Hepatocyte (in vitro differentiated cells): ENCODE data around the gene PPP1CC. TPM values are rescaled to one million over a fixed set of nuclear protein-coding genes. Genes with fewer than 3 reads are reported as not detected.

ENCODE experiments used
- DNase-seq: peaks from one replicate; pipeline ENCODE4 v3.0.0-alpha.2; 2016; ENCODE audit warnings: low spot score
- H2AFZ ChIP-seq: fragments of 200-600 bp; sonication (generic); 2 replicates; pipeline ENCODE4 v1.6.0; 2016; ENCODE audit warnings: antibody characterized with exemption, mild to moderate bottlenecking
- H3K27ac ChIP-seq: fragments of 200-600 bp; sonication (generic); 2 replicates; pipeline ENCODE4 v1.5.1; 2016; ENCODE audit warnings: mild to moderate bottlenecking
- H3K27me3 ChIP-seq: fragments of 200-600 bp; sonication (generic); 2 replicates; pipeline ENCODE4 v1.6.1; 2016
- H3K36me3 ChIP-seq: fragments of 200-600 bp; sonication (generic); replicated peaks from 2 replicates; pipeline ENCODE4 v1.5.1; 2016; ENCODE audit warnings: low read depth; ENCODE audit not compliant: insufficient read depth
- H3K4me1 ChIP-seq: fragments of 200-600 bp; sonication (generic); 2 replicates; pipeline ENCODE4 v1.5.1; 2016; ENCODE audit warnings: mild to moderate bottlenecking, moderate library complexity; ENCODE audit not compliant: insufficient read depth
- H3K4me2 ChIP-seq: fragments of 200-600 bp; sonication (generic); 2 replicates; pipeline ENCODE4 v1.6.0; 2016
- H3K4me3 ChIP-seq: fragments of 200-600 bp; sonication (generic); 2 replicates; pipeline ENCODE4 v1.5.1; 2016; ENCODE audit warnings: mild to moderate bottlenecking
- H3K79me2 ChIP-seq: fragments of 200-600 bp; sonication (generic); 2 replicates; pipeline ENCODE4 v1.6.0; 2017; ENCODE audit warnings: mild to moderate bottlenecking
- H3K9me2 ChIP-seq: fragments of 200-600 bp; sonication (generic); replicated peaks from 2 replicates; pipeline ENCODE4 v1.6.0; 2017; ENCODE audit warnings: mild to moderate bottlenecking; ENCODE audit not compliant: insufficient read depth
- H3K9me3 ChIP-seq: fragments of 200-600 bp; sonication (generic); 2 replicates; pipeline ENCODE4 v1.5.1; 2016; ENCODE audit warnings: low read depth, mild to moderate bottlenecking
- H4K20me1 ChIP-seq: fragments of 200-600 bp; sonication (generic); 2 replicates; pipeline ENCODE4 v1.6.0; 2016; ENCODE audit warnings: mild to moderate bottlenecking; ENCODE audit not compliant: insufficient read depth, poor library complexity, severe bottlenecking
- CTCF ChIP-seq: fragments of 200-600 bp; sonication (generic); IDR thresholded peaks from 2 replicates; pipeline ENCODE4 v1.5.1; 2016; ENCODE audit warnings: antibody characterized with exemption, mild to moderate bottlenecking; ENCODE audit not compliant: poor library complexity
- EZH2 ChIP-seq: fragments of 200-600 bp; sonication (generic); IDR thresholded peaks from 2 replicates; pipeline ENCODE4 v1.6.1; 2016; ENCODE audit warnings: antibody characterized with exemption, mild to moderate bottlenecking, borderline replicate concordance
- EZH2phosphoT487 ChIP-seq: fragments of 200-600 bp; sonication (generic); IDR thresholded peaks from one replicate; pipeline ENCODE4 v1.6.1; 2018; ENCODE audit warnings: antibody characterized with exemption, mild to moderate bottlenecking, low read depth, moderate library complexity; ENCODE audit not compliant: unreplicated experiment, severe bottlenecking
- WGBS: methylation state at CpG from one replicate; pipeline ENCODE4 v1.1.6; 2016; ENCODE audit warnings: low lambda C conversion rate; ENCODE audit errors: missing lambda C conversion rate; 5-methylcytosine and 5-hydroxymethylcytosine counted together
- polyA plus RNA-seq: library from polyadenylated mRNA; unstranded; fragments of >200 nt; fragmentation: Nextera tagmentation; extraction: Ambion mirVana; gene quantifications from 2 replicates; pipeline ENCODE4 v1.2.1, GENCODE V29; 2016
- total RNA-seq: library from RNA; depleted of rRNA; stranded (reverse); fragments of >200 nt; gene quantifications from 2 replicates; pipeline ENCODE4 v1.2.3, GENCODE V29; 2014

PPP1CC gene
- total and polyA plus RNA-seq, 2 experiments from 2014 or later, result 43.5 to 134 TPM

GRCh38 chr12:110728628-110729027 is 14.1 kb downstream of the PPP1CC start:
- no peak for DNase-seq
- no peak overlapping the region for H3K4me3 ChIP-seq
- 100% methylated on average over 1 of the region's 1 CpG for WGBS
- H3K9me2 ChIP-seq, result no peaks in the 10 kb centered on the region
- no peak for TF ChIP-seq EZH2
- no peak for TF ChIP-seq CTCF
- TF ChIP-seq EZH2phosphoT487, result no peak
- no peaks in the 10 kb centered on the region for H3K36me3 ChIP-seq
- no peak overlapping the region for H2AFZ ChIP-seq
- peaks cover 43% of the 10 kb centered on the region for H4K20me1 ChIP-seq
- no peak overlapping the region for H3K27ac ChIP-seq
- H3K4me2 ChIP-seq, result no peak overlapping the region
- H3K79me2 ChIP-seq, result peaks cover 86% of the 10 kb centered on the region
- H3K4me1 ChIP-seq, result peaks cover 18% of the 10 kb centered on the region
- no peaks in the 10 kb centered on the region for H3K9me3 ChIP-seq
- no peaks in the 10 kb centered on the region for H3K27me3 ChIP-seq

GRCh38 chr12:110726708-110727369 is 15.9 kb downstream of the PPP1CC start:
- peaks cover 8% of the 10 kb centered on the region for H3K4me1 ChIP-seq
- WGBS, result 95% methylated on average over 9 of the region's 9 CpGs
- H3K4me2 ChIP-seq, result no peak overlapping the region
- H3K27me3 ChIP-seq, result no peaks in the 10 kb centered on the region
- H3K27ac ChIP-seq, result no peak overlapping the region
- H3K9me2 ChIP-seq, result no peaks in the 10 kb centered on the region
- no peaks in the 10 kb centered on the region for H3K9me3 ChIP-seq
- peaks cover 68% of the 10 kb centered on the region for H3K79me2 ChIP-seq
- no peak for DNase-seq
- H3K36me3 ChIP-seq, result no peaks in the 10 kb centered on the region
- H3K4me3 ChIP-seq, result no peak overlapping the region
- H2AFZ ChIP-seq, result no peak overlapping the region
- TF ChIP-seq EZH2phosphoT487 (no peak), EZH2 (no peak), CTCF (no peak)
- peaks cover 29% of the 10 kb centered on the region for H4K20me1 ChIP-seq

- no peak for TF ChIP-seq CTCF
- no peak for TF ChIP-seq EZH2phosphoT487
- TF ChIP-seq EZH2, result no peak
- H3K4me2 ChIP-seq, result no peak overlapping the region
- no peaks in the 10 kb centered on the region for H3K27me3 ChIP-seq
- H2AFZ ChIP-seq, result no peak overlapping the region
- H3K36me3 ChIP-seq, result no peaks in the 10 kb centered on the region
- no peak overlapping the region for H3K27ac ChIP-seq
- H4K20me1 ChIP-seq, result peaks cover 23% of the 10 kb centered on the region
- 99% methylated on average over 4 of the region's 4 CpGs for WGBS
- H3K9me3 ChIP-seq, result no peaks in the 10 kb centered on the region
- no peaks in the 10 kb centered on the region for H3K4me1 ChIP-seq
- no peak overlapping the region for H3K4me3 ChIP-seq
- DNase-seq, result no peak
- no peaks in the 10 kb centered on the region for H3K9me2 ChIP-seq
- peaks cover 60% of the 10 kb centered on the region for H3K79me2 ChIP-seq
Measured at GRCh38 chr12:110726028-110726427, 16.7 kb downstream of the PPP1CC start.
